NCI-H2081 (cell line): ENCODE results near the gene DISP3.
"Not testable (repeated sequence)": the region's sequence is repeated elsewhere in the genome, so short reads cannot be mapped to it uniquely, and the experiment has no call there.

ENCODE experiments used
- DNase-seq, 2 experiments: peaks; one replicate each; lab custom pipeline; 2025; lab: John Stamatoyannopoulos, UW

Gene DISP3

DNA sequence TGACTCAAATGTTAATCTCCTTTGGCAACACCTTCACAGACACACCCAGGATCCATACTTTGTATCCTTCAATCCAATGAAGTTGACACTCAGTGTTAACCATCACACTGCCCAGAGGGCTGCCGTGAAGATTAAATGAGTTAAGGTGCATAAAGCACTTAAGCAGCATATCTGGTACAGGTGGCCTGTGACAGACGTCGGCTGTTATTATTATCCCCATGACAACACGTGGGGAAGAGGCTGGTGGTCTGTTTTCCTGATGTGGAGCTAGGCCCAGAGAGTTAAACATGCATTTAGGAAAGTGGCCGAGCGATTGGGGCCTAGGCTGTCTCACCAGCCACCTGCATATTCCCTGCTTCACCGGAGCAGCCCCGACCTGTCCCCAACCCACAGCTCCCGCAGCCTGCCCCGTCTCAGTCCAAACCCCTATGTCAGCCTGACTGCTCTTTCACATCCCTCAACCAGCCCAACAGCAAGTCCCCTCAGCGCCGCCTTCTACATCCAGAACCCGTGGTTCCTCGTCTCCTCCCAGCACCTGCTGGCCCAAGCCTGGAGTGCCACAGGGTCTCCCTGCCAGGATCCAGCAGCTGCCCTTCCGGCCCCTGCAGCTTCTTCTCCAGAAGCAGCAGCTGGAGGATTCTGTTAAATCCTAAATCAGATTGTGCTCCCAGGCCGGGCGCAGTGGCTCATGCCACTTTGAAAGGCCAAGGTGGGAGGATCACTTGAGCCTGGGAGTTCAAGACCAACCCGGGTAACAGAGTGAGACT lies 97.3 kb downstream of the DISP3 start:
- no peak for DNase-seq

DNA sequence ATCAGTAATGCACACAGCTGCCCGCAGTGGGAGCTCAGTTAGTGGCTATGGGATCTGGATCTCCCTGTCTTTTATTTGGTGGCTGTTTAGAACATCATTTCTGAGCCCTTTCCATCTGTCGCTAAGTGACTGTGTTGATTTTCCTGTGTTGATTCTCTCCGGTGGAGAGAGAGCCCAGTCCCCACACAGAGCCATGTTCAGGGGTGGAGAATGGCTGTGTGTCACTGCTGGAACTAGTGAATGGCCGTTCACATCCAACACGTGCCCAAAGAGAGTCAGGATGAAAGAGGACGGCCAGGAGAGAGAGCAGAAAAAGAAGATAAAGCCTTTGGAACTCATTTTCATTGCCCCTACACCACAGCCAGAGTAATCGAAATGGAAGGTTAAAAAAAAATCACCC lies 99.0 kb downstream of the DISP3 start:
- no peak for DNase-seq

DNA sequence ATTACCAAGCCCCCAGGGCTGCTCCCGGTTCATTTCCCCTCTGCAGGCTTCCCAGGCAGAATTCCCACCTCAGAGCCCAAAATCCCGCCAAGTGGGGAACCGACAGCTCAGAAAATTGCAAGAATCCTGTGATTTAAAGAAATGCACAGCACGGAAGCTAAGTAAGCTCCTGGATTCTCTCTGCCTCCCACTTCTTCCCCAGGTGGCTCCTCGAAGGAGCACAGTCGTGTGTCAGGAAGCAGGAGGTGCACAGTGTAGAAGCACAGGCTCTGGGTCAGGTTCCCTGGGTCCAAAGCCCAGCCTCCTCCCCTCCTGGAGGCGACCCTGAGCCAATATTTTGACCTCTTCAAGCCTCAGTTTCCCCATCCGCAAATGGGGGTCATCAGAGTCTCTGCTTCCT lies 100.6 kb downstream of the DISP3 start:
- no peak for DNase-seq

GRCh38 chr1:11580049-11580448 lies 101.1 kb downstream of the DISP3 start:
- DNase-seq = not testable (repeated sequence)

DNA sequence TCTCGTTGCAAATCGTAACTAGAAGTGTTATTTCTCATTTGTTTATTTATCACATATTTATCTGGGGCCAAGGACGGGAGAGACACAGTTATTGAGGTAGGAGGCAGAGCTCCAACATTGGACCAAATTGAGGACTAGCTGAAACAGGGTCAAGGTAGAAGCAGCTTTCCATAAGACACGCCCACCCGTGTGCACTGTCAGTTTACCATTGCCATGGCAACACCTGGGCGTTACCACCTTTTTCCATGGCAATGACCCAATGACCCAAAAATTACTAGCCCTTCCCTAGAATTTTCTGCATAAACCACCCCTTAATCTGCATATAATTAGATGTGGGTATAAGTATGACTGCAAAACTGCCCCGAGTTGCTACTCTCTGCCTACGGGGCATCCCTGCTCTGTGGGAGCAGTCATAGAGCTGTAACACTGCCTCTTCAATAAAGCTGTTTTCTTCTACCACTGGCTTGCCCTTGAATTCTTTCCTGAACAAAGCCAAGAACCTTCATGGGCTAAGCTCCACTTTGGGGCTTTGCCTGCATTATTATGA lies 102.6 kb downstream of the DISP3 start:
- DNase-seq = no peak

DNA sequence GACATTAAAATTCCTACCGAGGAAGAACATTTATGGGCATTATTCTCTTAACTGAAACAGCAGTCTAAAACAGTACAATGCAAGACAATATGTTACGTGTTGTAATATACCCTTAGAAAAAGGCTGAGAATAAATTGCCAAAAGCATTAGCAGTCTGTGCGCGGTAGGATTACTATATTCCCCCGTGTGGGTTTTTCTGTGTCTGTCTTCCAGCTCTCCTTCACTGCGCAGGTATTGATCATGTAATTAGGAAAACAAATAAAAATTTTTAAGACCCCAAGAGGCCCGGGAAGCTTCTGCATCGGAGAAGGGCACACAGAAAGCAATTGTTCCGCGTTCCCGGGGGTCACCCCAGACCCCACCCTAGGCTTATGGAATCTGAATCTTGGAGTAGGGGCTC lies 106.4 kb downstream of the DISP3 start:
- DNase-seq = no peak
